ENCODE data around the gene SPIN1. TPM values are rescaled to one million over a fixed set of nuclear protein-coding genes. Genes with fewer than 3 reads are reported as not detected.

The SPIN1 gene
- total RNA-seq, 1 experiment from 2014 or later: 46.2 TPM

DNA sequence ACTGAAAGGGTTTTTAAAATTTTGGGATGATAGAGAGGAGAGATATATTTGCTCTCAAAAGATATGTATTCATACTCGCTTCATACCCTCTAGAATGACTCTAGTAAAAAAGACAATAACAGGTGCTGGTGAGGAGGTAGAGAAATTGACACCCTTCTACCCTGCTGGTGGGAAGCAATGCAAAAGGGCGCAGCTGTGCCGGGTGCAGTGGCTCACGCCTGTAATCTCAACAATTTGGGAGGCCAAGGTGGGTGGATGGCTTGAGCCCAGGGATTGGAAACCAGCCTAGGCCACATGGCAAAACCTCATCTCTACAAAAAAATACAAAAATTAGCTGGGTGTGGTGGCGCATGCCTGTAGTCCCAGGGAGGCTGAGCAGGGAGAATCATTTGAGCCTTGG lies 112.8 kb downstream of the SPIN1 start:
- Histone ChIP-seq H3K27ac (ENCODE audit: low read length) (no peak overlapping the region), H3K27me3 (ENCODE audit: low read length) (no peaks in the 10 kb centered on the region), H3K4me2 (ENCODE audit: low read length) (no peak overlapping the region), H2AFZ (ENCODE audit: low read length) (no peak overlapping the region), H3K9me2 (replicated peaks; ENCODE audit: low read length) (no peaks in the 10 kb centered on the region), H3K4me3 (ENCODE audit: low read length) (no peak overlapping the region), H3K4me1 (ENCODE audit: insufficient read depth, low read length) (no peaks in the 10 kb centered on the region), H3K9me3 (ENCODE audit: low read length) (no peaks in the 10 kb centered on the region), H3K79me2 (ENCODE audit: low read length) (no peaks in the 10 kb centered on the region), H4K20me1 (ENCODE audit: low read length) (no peaks in the 10 kb centered on the region), H3F3A (ENCODE audit: low read length, unreplicated experiment) (no peaks in the 10 kb centered on the region), H3K9ac (ENCODE audit: low read length) (no peak overlapping the region), H3K36me3 (ENCODE audit: low read depth, low read length) (no peaks in the 10 kb centered on the region)
- no TSS peak for BruUV-seq (replicated peaks)
- ChIA-PET POLR2A (ENCODE audit: unreplicated experiment) (no interaction called here), CTCF (no interaction called here)
- intact Hi-C loops (cut with micrococcal nuclease): no loop called here
- ATAC-seq (no peak), DNase-seq (no peak)
- no peak for TF ChIP-seq EZH2 (IDR thresholded peaks at IDR 0.05; ENCODE audit: low read length, unreplicated experiment)
- TF ChIP-seq EZH2phosphoT487 (IDR thresholded peaks at IDR 0.05; ENCODE audit: borderline replicate concordance, low read length): no peak

DNA sequence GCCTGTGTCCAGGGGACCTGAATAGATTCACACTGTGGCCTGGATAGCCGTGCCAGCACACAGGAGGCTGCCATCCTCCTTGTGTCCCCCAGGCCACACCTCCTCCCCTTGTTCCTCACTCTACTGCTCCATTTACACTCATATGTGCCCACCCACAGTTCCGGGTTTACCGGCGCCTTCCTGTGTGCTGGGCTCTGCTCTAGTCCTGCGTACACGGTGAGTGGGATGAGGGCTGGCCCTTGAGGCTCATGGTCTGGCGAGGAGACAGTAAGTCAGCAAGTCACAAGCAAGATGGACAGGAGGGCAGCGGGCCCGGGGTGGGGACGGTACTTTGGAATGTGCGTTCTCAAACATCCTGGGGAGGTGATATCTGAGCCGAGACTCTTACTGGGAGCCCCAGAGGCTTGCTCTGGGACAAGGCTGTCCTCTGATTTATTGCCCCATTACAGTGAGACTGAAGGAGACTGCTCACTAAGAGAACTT lies 114.3 kb downstream of the SPIN1 start:
- DNase-seq: no peak
- Histone ChIP-seq H4K20me1 (ENCODE audit: low read length) (no peaks in the 10 kb centered on the region), H3K27ac (ENCODE audit: low read length) (no peak overlapping the region), H3K27me3 (ENCODE audit: low read length) (no peaks in the 10 kb centered on the region), H3K4me1 (ENCODE audit: insufficient read depth, low read length) (no peaks in the 10 kb centered on the region), H3K79me2 (ENCODE audit: low read length) (no peaks in the 10 kb centered on the region), H2AFZ (ENCODE audit: low read length) (no peak overlapping the region), H3K4me3 (ENCODE audit: low read length) (no peak overlapping the region), H3F3A (ENCODE audit: low read length, unreplicated experiment) (no peaks in the 10 kb centered on the region), H3K9me3 (ENCODE audit: low read length) (no peaks in the 10 kb centered on the region), H3K9ac (ENCODE audit: low read length) (no peak overlapping the region), H3K9me2 (replicated peaks; ENCODE audit: low read length) (no peaks in the 10 kb centered on the region), H3K4me2 (ENCODE audit: low read length) (no peak overlapping the region), H3K36me3 (ENCODE audit: low read depth, low read length) (no peaks in the 10 kb centered on the region)
- no peak for TF ChIP-seq EZH2phosphoT487 (IDR thresholded peaks at IDR 0.05; ENCODE audit: borderline replicate concordance, low read length)
- no peak for TF ChIP-seq EZH2 (IDR thresholded peaks at IDR 0.05; ENCODE audit: low read length, unreplicated experiment)
- TF ChIP-seq, protein P1, sequence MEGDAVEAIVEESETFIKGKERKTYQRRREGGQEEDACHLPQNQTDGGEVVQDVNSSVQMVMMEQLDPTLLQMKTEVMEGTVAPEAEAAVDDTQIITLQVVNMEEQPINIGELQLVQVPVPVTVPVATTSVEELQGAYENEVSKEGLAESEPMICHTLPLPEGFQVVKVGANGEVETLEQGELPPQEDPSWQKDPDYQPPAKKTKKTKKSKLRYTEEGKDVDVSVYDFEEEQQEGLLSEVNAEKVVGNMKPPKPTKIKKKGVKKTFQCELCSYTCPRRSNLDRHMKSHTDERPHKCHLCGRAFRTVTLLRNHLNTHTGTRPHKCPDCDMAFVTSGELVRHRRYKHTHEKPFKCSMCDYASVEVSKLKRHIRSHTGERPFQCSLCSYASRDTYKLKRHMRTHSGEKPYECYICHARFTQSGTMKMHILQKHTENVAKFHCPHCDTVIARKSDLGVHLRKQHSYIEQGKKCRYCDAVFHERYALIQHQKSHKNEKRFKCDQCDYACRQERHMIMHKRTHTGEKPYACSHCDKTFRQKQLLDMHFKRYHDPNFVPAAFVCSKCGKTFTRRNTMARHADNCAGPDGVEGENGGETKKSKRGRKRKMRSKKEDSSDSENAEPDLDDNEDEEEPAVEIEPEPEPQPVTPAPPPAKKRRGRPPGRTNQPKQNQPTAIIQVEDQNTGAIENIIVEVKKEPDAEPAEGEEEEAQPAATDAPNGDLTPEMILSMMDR (conservative IDR thresholded peaks at IDR 0.05; ENCODE audit: low read depth, low read length): no peak
- ChIA-PET POLR2A (ENCODE audit: unreplicated experiment) (no interaction called here), CTCF (no interaction called here)
- intact Hi-C loops (cut with micrococcal nuclease): no loop called here
- ATAC-seq: no peak
- BruUV-seq (replicated peaks): no TSS peak

DNA sequence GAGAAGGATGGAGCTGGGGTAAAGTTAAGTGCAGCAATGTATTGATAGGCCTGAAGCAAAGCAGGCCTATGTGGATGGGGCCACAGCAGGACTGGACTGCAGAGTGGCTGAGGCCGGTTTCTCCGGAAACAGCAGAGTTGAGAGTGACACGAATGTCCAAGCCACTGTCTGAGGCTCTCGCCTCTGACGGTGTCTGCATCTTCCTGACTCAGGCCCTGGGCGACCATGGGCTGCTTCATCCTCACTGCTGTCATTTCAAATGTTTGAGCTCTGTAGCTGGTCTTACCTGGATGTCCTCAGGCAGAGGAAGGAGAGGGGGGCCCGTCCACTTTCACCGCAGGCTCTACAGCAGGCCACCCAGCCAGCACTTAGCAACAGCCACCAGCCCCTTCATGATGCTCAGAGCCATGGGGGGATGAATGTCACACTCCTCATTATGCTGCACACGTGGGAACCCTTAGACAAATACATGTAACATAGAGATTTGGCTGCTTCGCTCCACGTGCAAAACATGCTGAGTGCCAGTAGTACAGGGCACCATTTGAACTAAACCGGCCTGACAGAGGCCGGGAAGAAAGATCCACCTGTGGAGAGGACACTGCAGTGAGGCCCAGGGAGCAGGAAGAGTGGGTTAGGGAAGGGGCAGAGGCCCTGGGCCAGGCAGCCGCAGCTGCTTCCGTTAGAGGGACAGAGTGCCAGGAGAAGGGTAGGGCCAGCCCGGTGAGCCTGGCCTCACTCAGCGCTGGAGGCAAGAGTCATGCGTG lies 115.0 kb downstream of the SPIN1 start:
- H2AFZ ChIP-seq (ENCODE audit: low read length): no peak overlapping the region
- TF ChIP-seq, protein P1 (conservative IDR thresholded peaks at IDR 0.05; ENCODE audit: low read depth, low read length): no peak
- TF ChIP-seq EZH2phosphoT487 (IDR thresholded peaks at IDR 0.05; ENCODE audit: borderline replicate concordance, low read length) (no peak), EZH2 (IDR thresholded peaks at IDR 0.05; ENCODE audit: low read length, unreplicated experiment) (no peak)
- no peak overlapping the region for H3K27ac ChIP-seq (ENCODE audit: low read length)
- ChIA-PET POLR2A (ENCODE audit: unreplicated experiment) (no interaction called here), CTCF (no interaction called here)
- DNase-seq (no peak), ATAC-seq (no peak)
- no peaks in the 10 kb centered on the region for H3K9me2 ChIP-seq (replicated peaks; ENCODE audit: low read length)
- H3K9ac ChIP-seq (ENCODE audit: low read length): no peak overlapping the region
- no peaks in the 10 kb centered on the region for H3K27me3 ChIP-seq (ENCODE audit: low read length)
- intact Hi-C loops (cut with micrococcal nuclease): no loop called here
- BruUV-seq (replicated peaks): no TSS peak
- no peaks in the 10 kb centered on the region for H3K36me3 ChIP-seq (ENCODE audit: low read depth, low read length)
- no peaks in the 10 kb centered on the region for H3K9me3 ChIP-seq (ENCODE audit: low read length)
- H3K4me2 ChIP-seq (ENCODE audit: low read length): no peak overlapping the region
- H4K20me1 ChIP-seq (ENCODE audit: low read length): no peaks in the 10 kb centered on the region
- H3K4me1 ChIP-seq (ENCODE audit: insufficient read depth, low read length): no peaks in the 10 kb centered on the region
- no peaks in the 10 kb centered on the region for H3F3A ChIP-seq (ENCODE audit: low read length, unreplicated experiment)
- no peak overlapping the region for H3K4me3 ChIP-seq (ENCODE audit: low read length)
- no peaks in the 10 kb centered on the region for H3K79me2 ChIP-seq (ENCODE audit: low read length)
